HG03457 (cell line): ENCODE data around the gene MTERF2.

ENCODE experiments used
- ATAC-seq: cut with Tn5 transposase; IDR thresholded peaks from one replicate; pipeline ENCODE4 v1.9.1; 2021; ENCODE audit warnings: moderate number of reproducible peaks; ENCODE audit not compliant: unreplicated experiment

The MTERF2 gene

DNA sequence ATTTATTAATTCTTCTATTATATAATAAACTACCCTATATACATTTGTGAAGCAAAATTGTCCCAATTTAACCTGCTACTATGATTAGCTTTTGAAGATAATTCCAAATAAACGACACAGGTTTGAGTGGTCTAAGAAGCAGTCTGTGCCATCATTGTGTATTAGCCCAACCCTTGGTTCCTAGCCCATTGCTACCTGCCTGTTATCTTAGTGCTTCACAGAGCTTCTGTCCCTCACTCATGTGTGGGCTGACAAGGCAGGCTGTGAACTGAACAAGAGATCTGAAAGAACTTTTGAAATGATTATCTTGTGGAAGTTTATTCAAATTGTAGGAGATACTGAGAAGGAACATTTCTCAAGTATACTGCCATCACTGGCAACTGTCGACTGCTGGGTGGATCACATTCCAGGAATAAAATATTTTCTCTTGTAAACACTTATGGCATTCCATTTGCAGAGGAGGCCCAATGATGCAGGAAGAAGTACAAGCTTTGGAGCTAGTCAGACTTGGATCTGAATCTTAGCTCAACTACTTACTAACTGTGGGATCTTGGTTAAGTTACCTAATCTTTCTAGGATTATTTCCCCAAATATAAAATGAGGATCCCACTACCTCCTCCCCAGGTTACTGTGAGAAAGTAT is 7.8 kb upstream of the MTERF2 start:
- ATAC-seq: no peak

DNA sequence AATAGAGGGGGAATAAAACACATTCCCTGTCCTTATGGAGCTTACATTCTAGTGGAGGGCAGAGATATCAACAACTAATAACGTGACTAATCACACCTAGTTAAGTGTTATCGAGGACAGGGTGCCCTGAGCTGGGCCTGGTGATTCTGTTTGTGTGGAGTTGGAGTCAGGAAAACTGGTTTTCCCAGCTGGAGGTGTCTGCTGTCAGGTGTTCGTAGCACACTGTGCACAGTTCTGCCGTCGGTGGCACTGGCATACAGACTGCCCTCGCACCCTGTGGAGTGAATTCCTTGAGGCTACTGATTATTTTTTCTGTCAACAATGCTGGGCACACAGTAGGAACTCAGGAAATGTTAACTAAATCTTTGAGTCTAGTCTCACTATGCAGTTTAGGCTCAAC is 900 bp upstream of the MTERF2 start:
- no peak for ATAC-seq

DNA sequence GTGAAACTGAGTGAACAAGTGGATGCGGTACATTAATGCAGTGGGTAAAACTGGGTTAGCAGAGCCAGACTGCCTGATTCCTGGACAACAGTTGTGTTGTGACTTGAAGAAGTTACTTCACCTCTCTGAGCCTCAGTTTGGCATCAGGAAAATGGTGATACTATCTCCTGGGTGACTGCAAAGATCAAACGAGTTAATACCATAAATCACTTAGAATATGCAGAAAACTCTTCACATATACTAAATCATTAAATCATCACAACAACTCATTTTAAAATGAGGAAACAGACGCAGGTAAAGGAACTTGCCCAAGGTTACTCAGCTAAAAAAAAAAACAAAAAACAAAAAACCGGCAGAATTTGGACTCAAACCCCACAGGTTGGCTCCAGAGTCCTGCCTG is 811 bp downstream of the MTERF2 start:
- no peak for ATAC-seq

DNA sequence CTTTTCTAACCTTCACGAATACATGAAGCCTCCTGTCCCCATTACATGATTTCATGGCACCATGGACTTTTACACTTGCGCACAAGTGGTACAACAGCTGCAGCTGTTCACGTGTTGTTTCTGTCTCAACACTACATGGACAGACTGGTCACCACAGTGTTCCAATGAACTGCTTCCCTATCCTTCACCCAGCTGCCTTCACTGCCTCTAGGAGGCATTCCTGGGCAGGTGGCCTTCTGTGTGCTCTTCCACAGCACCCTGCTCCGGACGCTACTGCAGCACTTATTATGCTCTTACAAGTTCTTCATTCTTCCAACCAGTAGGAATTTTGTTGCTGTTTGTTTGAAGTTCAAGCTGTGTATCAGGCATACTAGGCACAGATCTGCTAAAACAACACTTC is 1.5 kb downstream of the MTERF2 start:
- ATAC-seq: no peak

DNA sequence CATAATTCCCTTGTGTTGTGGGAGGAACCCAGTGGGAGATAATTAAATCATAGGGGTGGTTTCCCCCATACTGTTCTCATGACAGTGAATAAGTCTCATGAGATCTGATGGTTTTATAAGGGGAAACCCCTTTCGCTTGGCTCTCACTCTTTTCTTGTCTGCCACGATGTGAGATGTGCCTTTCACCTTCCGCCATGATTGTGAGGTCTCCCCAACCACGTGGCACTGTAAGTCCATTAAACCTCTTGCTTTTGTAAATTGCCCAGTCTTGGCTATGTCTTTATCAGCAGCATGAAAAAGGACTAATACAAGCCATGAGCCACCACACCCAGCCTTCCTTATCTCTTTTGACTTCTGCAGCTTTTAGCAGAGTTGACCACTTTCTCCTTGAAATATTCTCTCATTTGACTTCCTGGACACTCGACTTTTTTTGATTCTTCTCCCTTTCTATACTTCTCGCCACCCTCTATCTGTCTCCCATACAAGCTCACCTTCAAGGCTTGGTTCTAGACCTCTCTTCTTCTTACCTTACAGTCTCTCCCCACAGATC is 2.3 kb downstream of the MTERF2 start:
- no peak for ATAC-seq

DNA sequence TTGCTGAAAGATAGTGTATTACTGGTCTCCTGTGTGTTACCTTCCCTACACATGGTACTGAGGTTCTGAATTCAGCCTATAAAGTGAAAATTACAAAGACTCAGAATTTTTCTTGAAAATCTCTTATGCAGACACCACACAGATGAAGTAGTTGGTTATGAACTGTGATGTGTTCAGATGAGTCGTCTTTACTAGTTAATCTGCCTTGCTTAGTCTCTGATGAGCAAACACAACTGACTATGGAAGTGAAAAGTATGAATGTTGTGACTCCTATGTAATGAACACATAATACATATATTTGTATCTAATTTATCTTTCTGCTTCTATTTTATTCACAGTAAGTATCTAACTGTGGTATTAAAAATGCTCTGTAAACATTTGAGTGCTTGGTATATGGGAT is 4.7 kb downstream of the MTERF2 start:
- ATAC-seq: no peak

DNA sequence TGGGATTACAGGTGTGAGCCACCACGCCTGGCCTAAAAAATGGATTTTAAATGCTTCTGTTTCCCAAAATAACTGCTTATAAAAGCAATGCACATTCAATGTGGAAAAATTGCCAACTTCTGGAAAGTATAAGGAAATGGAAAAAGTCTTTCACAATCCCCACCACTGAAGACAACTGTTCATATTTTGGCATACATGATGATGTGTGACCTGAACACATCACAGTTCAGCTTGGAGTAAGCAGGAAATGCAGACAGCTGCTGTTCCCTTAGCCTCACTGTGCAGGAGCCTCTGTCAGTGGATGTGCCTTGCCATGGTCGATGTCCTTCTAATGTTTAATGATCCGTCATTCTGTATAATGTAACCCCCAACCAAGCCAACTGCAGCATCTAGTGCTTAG is 5.2 kb downstream of the MTERF2 start:
- no peak for ATAC-seq

DNA sequence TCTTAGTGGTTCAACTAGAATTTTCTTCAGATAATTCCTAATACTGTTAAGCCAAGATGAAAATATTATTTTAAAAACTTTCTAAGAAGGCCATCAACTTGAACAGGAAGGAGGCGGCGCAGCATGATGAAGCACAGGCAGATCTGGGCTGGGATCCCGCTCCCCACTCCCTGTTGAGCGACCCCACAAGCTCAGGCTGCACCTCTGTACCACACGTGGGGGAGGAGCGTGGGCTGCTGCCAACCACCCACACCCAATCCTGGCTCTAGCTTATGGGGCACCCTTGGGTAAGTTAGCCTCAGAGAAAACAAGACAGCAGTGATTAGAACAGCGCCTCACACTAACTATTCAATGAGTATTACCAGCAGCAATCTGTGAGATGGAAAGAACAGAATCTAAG is 6.0 kb downstream of the MTERF2 start:
- no peak for ATAC-seq

DNA sequence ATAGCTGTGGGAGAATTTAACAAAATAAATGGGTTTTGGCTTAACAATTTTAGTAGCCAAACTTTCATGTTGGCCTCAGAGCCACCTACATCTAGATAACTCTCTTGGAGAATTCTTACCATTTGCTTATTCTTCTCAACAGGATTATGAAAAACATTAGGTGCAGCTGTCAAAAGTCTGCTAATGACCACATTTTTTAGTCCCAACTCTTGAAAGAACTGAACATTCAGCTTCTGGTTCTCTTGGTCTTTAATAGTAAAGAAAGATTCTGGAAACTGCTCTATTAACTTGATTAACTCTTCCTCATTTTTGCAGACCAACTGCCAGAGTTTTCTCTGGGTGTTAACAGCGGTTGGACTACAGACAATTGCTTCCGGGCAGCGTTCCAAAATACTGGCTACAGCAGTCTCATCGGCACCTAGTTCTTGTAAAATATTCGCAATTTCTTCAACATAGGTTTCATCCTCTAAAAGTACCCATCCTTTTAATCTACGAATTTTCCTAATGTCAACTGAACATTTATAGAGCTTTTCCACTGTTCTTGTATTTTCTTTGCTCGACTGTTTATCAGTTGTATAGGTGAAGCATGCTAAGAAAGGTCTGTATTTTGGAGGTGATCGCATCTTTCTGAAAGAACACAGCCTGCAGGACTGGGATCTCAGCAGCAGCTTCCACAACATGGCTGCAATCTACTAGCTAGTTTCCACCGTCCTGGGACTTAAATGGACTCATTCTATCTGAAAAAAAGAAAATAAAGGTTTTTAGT is 8.7 kb downstream of the MTERF2 start:
- no peak for ATAC-seq

DNA sequence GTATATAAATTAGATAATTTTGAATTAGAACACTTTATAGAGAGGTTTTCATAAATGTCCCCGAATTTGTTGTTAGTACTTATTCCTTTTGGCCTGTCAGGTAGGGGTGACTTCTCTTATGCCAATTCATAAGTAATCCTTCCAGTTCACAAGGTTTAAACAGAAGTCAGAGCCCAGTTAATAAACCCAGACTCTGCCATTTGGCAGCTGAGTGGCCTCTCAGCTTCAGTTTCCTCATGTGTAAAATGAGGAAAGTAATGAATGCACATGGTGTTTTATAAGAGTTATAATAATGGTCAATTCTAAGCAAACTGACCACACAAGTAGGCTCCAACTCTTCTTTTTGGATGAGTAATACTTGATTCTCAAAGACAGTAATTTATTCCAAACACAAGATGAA is 10.3 kb downstream of the MTERF2 start:
- ATAC-seq: no peak

DNA sequence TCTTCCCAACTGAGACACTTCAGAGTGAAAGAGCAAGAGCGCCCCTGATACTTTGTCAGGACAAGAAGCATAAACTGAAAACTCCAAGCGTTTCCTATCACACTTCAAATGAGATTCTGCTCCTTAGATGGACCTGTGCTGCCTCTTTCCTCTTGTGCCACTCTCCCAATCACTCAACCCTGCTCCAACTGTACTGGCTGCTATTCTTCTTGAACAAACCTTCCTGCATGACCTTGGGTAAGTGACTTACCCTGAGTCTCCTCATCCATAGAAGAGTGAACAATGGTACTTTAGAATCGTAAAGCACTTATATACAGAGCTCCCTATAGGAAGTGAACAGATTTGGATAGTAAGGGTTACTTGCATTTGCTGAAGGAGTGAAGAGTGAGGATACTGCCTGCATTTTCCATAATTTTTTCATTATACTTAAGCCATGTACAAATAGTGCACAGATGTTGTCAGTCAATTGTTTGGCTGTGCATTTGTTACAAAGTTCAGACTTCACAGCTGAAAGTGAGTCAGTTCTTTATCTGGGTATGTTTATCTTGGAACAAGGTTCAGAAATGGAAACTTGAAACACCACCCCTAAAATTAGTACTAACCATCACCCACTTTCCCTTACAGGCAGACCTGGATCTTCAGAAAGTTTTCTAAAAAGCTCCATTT is 10.8 kb downstream of the MTERF2 start:
- ATAC-seq: no peak

DNA sequence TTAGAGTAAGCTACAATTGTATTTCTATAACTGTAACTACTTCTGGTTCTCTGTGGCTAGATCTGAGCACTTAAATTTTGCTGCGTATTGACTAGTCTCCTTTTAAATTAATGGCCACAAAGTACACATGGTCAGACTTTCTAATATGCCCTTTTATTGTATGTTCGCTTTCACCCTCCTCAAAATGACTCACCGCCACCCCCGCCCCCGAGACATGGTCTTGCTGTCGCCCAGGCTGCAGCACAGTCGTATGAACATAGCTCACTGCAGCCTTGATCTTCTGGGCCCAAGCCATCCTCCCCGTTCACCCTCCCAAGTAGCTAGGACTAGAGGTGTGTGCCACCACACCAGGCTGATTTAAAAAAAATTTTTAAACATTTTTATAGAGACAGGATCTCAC is 11.8 kb downstream of the MTERF2 start:
- ATAC-seq: no peak

DNA sequence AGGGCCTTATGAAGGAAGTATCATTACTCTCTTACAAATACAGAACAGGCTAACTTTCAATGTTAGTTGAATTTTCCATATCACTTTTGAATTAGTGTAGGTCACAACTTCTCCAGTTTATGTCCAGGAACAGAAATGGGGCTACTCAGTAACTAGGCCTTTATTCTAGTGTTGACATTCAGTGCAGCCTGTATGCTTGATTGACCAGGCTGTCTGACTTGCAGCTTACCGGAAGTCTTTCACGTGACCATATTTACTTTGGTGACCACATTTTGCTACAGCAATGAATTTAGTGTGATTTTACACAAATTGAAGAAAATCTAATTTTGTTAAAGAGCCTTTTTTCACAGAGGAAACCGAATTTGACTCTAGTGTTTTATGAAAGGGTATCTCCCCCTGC is 12.4 kb downstream of the MTERF2 start:
- ATAC-seq: no peak

DNA sequence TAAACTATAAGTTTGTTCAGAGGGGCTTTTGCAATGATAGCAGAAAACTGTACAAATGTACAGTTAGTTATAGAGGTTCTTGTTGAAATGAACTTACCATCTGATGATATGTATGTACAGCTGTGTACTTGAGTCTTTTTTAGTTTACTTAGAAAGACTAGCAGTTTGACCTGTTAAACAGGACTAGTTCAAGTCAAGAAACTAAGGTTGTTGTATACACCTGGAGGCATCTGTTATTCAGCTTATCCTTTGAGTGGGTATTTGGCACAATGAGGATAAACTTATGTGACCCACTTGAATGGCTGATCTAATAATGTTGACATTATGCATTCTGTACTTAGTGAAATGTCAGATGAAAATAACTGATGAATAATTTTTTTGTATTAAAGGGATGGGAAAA is 13.4 kb downstream of the MTERF2 start:
- ATAC-seq: no peak

DNA sequence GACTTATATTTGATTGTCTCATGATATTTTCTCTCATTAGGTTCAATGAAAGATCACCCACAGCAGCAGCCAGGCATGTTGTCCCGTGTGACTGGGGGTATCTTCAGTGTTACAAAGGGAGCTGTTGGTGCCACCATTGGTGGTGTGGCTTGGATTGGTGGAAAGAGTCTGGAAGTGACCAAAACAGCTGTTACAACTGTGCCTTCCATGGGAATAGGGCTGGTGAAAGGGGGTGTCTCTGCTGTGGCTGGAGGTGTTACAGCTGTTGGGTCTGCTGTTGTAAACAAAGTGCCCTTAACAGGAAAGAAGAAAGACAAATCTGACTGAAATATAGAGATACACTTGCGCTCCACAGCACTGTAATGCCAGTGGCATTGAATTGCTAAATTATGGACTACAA is 15.9 kb downstream of the MTERF2 start:
- no peak for ATAC-seq

DNA sequence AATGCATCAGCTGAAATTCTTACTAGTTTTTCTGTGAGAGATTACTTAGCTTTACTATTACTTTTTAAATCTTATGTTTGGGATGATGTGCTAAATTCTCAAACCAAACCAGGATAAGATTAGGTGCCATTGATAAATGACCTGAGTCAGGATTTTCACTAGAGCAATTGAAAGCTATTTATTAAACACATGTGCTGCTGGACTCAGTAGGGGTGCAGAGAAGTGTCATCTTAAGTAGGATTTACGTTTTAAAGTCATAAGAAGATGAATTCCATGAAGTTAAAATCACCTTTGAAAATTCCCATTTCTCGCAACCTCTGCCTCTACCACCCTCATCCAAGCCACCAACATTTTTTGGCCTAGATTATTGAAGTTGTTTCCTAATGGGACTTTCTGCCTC is 22.4 kb downstream of the MTERF2 start:
- ATAC-seq: no peak

DNA sequence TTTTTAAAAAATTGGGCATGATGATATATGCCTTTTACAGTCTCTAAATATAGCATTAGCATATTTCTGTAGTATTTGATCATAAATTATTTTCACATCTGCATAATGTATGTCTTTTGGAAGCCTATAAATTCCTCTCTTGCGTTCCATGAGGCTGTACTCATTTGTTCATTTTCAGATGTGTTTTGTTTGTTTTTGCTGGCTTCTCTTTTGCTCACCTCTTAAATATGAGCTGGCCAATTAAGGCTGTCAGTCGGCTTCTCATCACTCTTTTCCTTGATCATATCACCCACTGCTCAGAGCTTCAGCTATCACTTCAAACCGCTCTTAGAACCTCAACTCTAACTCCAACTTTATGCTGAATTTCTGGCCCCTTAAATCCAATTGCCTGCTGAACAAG is 24.7 kb downstream of the MTERF2 start:
- ATAC-seq: no peak

DNA sequence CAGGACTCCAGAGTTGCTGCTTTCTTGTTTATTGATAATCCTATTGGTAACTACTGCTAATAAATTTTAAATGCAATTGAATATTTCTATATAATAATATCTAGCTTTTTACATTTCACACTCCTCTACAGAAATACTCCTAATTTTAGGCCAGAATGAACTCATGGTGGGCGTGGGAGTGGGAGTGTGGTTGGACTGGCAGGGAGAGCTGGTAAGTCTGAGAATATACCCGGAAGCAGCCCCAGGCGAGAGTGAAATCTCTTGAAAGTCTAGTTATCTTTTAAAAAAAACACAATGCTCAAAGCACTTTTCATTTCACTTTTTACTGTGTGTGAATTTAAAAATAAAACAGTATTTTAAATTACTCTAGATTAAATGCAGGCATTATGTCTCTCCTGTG is 26.5 kb downstream of the MTERF2 start:
- ATAC-seq: no peak

DNA sequence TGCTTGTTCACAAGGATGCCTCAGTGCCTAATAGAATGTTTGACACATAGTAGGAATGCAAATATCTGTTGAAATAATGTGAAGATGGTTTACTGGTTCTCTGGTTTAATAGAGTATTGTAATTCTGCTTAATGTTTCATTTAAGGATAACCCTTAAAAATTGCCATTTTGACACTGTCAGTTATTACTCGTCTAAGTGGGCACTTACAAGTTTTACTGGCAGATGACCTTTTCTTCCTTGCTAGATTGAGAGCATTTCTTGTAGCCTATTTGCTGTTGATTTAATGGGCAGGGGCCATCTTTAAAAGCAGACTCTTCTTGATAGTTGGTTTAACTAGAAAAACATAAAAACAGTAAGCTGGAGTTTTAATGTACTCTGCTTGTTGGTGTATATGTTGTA is 29.4 kb downstream of the MTERF2 start:
- no peak for ATAC-seq

DNA sequence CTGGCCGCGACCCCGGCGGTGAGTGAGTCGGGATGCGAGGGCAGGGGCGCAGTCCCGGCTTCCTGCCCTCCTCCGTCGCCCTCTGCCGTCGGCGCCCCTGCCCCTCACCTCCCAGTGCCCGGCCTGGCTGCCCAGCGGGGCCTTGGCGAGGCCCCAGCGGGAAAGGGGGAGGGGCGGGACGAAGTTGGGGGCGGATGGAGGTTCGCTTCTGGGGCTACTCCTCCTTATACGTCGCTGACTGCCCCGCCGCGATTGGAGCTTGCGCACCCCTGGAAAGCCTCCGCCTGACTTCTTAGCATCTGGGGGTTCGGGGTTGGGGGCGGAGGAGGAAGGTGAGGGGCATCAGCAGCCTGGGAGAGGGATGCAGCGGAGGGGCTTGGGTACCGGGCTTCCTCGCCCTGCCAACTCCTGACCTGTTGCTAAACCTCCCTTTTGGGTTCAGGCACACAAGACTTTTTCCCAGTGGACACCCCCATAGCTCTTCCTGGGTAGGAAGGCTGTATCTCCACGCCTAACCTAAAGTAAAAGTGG is 30.8 kb downstream of the MTERF2 start:
- peak; percentile 20 for ATAC-seq

DNA sequence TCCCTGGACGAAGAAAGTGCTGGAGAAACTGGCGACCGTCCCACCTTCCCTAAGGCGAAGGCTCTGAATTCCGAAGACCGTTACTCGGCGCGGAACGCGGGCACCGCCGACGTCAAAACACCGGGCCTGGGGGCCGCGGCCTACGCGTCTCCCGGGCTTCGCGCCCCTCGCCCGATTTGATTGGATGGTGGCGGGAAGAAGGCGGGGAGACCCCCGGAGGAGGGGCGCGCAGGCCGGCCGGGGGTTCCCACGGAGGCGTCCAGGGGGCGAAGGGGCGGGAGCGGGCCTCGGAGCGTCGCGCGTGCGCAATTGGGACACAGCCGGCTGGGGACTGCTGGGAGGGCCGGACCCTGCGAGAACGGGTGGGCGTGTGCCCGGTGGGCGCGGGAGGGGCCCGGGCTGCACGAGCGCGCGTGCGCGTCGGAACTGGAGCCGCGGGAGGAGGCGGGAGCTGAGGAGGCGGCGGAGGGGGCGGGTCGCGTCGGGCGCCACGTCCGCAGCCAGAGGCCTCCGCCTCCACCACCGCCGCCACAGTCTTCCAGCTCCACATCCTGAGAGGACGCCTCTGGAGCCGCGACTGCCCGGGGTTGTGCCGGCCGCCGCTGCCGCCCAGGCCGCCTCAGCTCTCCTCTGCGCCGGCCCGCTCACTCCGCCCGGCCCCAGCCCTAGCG is 31.4 kb downstream of the MTERF2 start, which contains the start of gene TMEM263:
TMEM263 (plus strand) TSS at position 531 of the 671 bp plus-strand sequence. CDS start 11,210 bp downstream, outside the sequence.
- ATAC-seq: peak; percentile 64
